H9 (cell line): Measurements from ENCODE around the gene MIB2. TPM values are rescaled to one million over a fixed set of nuclear protein-coding genes. Genes with fewer than 3 reads are reported as not detected.
"Not testable (repeated sequence)": the region's sequence is repeated elsewhere in the genome, so short reads cannot be mapped to it uniquely, and the experiment has no call there.

ENCODE experiments used
- DNase-seq: peaks from one replicate; pipeline ENCODE4 v3.0.0-alpha.2; 2017
- H2AFZ ChIP-seq: one replicate; pipeline ENCODE4 v1.6.1; 2013; ENCODE audit warnings: mild to moderate bottlenecking, low read length, control low read depth, moderate library complexity
- H2AK5ac ChIP-seq: 2 replicates; pipeline ENCODE4 v1.6.1; 2013; ENCODE audit warnings: low read length, control low read depth, mixed read lengths; ENCODE audit not compliant: insufficient read length
- H2BK120ac ChIP-seq: one replicate; pipeline ENCODE4 v1.6.1; 2013; ENCODE audit warnings: low read depth, mild to moderate bottlenecking, low read length, control low read depth, inconsistent platforms; ENCODE audit not compliant: poor library complexity, severe bottlenecking
- H2BK12ac ChIP-seq: 2 replicates; pipeline ENCODE4 v1.6.1; 2013; ENCODE audit warnings: low read length, control low read depth, mixed read lengths, low read depth; ENCODE audit not compliant: insufficient read length
- H2BK15ac ChIP-seq: 2 replicates; pipeline ENCODE4 v1.6.1; 2013; ENCODE audit warnings: low read depth, low read length, control low read depth
- H2BK20ac ChIP-seq: one replicate; pipeline ENCODE4 v1.6.1; 2013; ENCODE audit warnings: low read depth, mild to moderate bottlenecking, low read length, control low read depth, inconsistent platforms; ENCODE audit not compliant: poor library complexity, severe bottlenecking
- H2BK5ac ChIP-seq: 2 replicates; pipeline ENCODE4 v1.6.1; 2013; ENCODE audit warnings: low read length, control low read depth, mixed read lengths; ENCODE audit not compliant: insufficient read length
- H3K14ac ChIP-seq: 2 replicates; pipeline ENCODE4 v1.6.1; 2013; ENCODE audit warnings: low read length, control low read depth; ENCODE audit not compliant: insufficient read depth
- H3K18ac ChIP-seq: 2 replicates; pipeline ENCODE4 v1.6.1; 2013; ENCODE audit warnings: low read depth, mild to moderate bottlenecking, mixed read lengths, low read length, control low read depth; ENCODE audit not compliant: insufficient read length
- H3K23ac ChIP-seq: 2 replicates; pipeline ENCODE4 v1.6.1; 2013; ENCODE audit warnings: low read length, control low read depth, mixed read lengths, low read depth; ENCODE audit not compliant: insufficient read length
- H3K23me2 ChIP-seq: 2 replicates; pipeline ENCODE4 v1.6.1; 2013; ENCODE audit warnings: low read depth, mild to moderate bottlenecking, mixed read lengths, low read length, control low read depth; ENCODE audit not compliant: insufficient read length, poor library complexity, severe bottlenecking
- H3K27ac ChIP-seq: 2 replicates; pipeline ENCODE4 v1.5.1; 2013; ENCODE audit warnings: low read length, control low read depth, mixed read lengths, low read depth; ENCODE audit not compliant: insufficient read length
- H3K27me3 ChIP-seq: 2 replicates; pipeline ENCODE4 v1.6.1; 2013; ENCODE audit warnings: low read length, control low read depth, inconsistent platforms; ENCODE audit not compliant: insufficient read depth
- H3K4ac ChIP-seq: 2 replicates; pipeline ENCODE4 v1.6.1; 2013; ENCODE audit warnings: low read depth, mild to moderate bottlenecking, control low read depth, inconsistent platforms, low read length, moderate library complexity
- H3K4me1 ChIP-seq: 2 replicates; pipeline ENCODE4 v1.6.1; 2013; ENCODE audit warnings: low read length, control low read depth, inconsistent platforms; ENCODE audit not compliant: insufficient read depth
- H3K4me2 ChIP-seq: 2 replicates; pipeline ENCODE4 v1.6.1; 2013; ENCODE audit warnings: low read length, control low read depth, mixed read lengths; ENCODE audit not compliant: insufficient read length, insufficient read depth
- H3K56ac ChIP-seq: 2 replicates; pipeline ENCODE4 v1.6.1; 2013; ENCODE audit warnings: low read depth, mild to moderate bottlenecking, mixed read lengths, low read length, control low read depth; ENCODE audit not compliant: insufficient read length
- H3K79me1 ChIP-seq: 2 replicates; pipeline ENCODE4 v1.6.1; 2013; ENCODE audit warnings: low read depth, mild to moderate bottlenecking, moderate library complexity, low read length, control low read depth, inconsistent platforms; ENCODE audit not compliant: insufficient read depth, poor library complexity, severe bottlenecking
- H3K79me2 ChIP-seq: 2 replicates; pipeline ENCODE4 v1.6.1; 2013; ENCODE audit warnings: low read length, control low read depth, inconsistent platforms; ENCODE audit not compliant: insufficient read depth
- H3K9ac ChIP-seq: 2 replicates; pipeline ENCODE4 v1.6.1; 2013; ENCODE audit warnings: low read length, control low read depth, mixed read lengths; ENCODE audit not compliant: insufficient read length; ENCODE audit errors: extremely low read depth
- H3K9me3 ChIP-seq: one replicate; pipeline ENCODE4 v1.6.1; 2013; ENCODE audit warnings: low read depth, low read length, inconsistent platforms; ENCODE audit not compliant: control insufficient read depth
- H3T11ph ChIP-seq: one replicate; pipeline ENCODE4 v1.6.1; 2013; ENCODE audit warnings: mild to moderate bottlenecking, low read length, control low read depth, inconsistent platforms
- H4K20me1 ChIP-seq: one replicate; pipeline ENCODE4 v1.6.1; 2013; ENCODE audit not compliant: control insufficient read depth, insufficient read length, insufficient read depth
- H4K5ac ChIP-seq: 2 replicates; pipeline ENCODE4 v1.6.1; 2013; ENCODE audit warnings: low read depth, mild to moderate bottlenecking, mixed read lengths, low read length, control low read depth; ENCODE audit not compliant: insufficient read length
- H4K8ac ChIP-seq: replicated peaks from 2 replicates; pipeline ENCODE4 v1.6.1; 2013; ENCODE audit warnings: low read length, control low read depth, mixed read lengths, low read depth; ENCODE audit not compliant: insufficient read length
- H4K91ac ChIP-seq: 2 replicates; pipeline ENCODE4 v1.6.1; 2013; ENCODE audit warnings: low read depth, mild to moderate bottlenecking, moderate library complexity, mixed read lengths, low read length, control low read depth; ENCODE audit not compliant: insufficient read length
- H3K27ac Mint-ChIP-seq, 3 experiments: 2 replicates in 2 of 3; 3 replicates in 1 of 3; pipeline ENCODE4 v1.8.0; 2020 to 2021; ENCODE audit warnings: mixed read lengths in 3 of 3, mild to moderate bottlenecking in 1 of 3, moderate library complexity in 1 of 3
- H3K27me3 Mint-ChIP-seq: 2 replicates; pipeline ENCODE4 v1.8.0; 2021; ENCODE audit warnings: low read depth, mild to moderate bottlenecking, moderate library complexity, mixed read lengths
- H3K36me3 Mint-ChIP-seq, 3 experiments: 2 replicates in 2 of 3; 3 replicates in 1 of 3; pipeline ENCODE4 v1.8.0; 2020 to 2021; ENCODE audit warnings: low read depth in 3 of 3, mixed read lengths in 3 of 3; ENCODE audit not compliant: insufficient read depth in 1 of 3
- H3K4me1 Mint-ChIP-seq, 2 experiments: 2 replicates each; pipeline ENCODE4 v1.8.0; 2020; ENCODE audit warnings: mixed read lengths in 2 of 2
- H3K4me3 Mint-ChIP-seq, 2 experiments: 2 replicates in 1 of 2; 3 replicates in 1 of 2; pipeline ENCODE4 v1.8.0; 2020 to 2021; ENCODE audit warnings: mild to moderate bottlenecking in 2 of 2, mixed read lengths in 2 of 2, moderate library complexity in 1 of 2
- H3K9me3 Mint-ChIP-seq, 2 experiments: 2 replicates in 1 of 2; 3 replicates in 1 of 2; pipeline ENCODE4 v1.8.0; 2020; ENCODE audit warnings: mild to moderate bottlenecking in 2 of 2, mixed read lengths in 2 of 2, moderate library complexity in 1 of 2
- WGBS: extraction: QIAGEN DNeasy Blood & Tissue Kit; methylation state at CpG from one replicate; pipeline ENCODE4 v1.1.7; 2013; ENCODE audit warnings: missing lambda C conversion rate, low lambda C conversion rate, mixed read lengths; ENCODE audit not compliant: insufficient read length; ENCODE audit errors: extremely low coverage; 5-methylcytosine and 5-hydroxymethylcytosine counted together
- total RNA-seq: library from RNA; stranded (reverse); gene quantifications from 2 replicates; pipeline ENCODE4 v1.2.1, GENCODE V29; 2021

Gene MIB2
- total RNA-seq, 1 experiment from 2014 or later = 77.8 TPM

DNA sequence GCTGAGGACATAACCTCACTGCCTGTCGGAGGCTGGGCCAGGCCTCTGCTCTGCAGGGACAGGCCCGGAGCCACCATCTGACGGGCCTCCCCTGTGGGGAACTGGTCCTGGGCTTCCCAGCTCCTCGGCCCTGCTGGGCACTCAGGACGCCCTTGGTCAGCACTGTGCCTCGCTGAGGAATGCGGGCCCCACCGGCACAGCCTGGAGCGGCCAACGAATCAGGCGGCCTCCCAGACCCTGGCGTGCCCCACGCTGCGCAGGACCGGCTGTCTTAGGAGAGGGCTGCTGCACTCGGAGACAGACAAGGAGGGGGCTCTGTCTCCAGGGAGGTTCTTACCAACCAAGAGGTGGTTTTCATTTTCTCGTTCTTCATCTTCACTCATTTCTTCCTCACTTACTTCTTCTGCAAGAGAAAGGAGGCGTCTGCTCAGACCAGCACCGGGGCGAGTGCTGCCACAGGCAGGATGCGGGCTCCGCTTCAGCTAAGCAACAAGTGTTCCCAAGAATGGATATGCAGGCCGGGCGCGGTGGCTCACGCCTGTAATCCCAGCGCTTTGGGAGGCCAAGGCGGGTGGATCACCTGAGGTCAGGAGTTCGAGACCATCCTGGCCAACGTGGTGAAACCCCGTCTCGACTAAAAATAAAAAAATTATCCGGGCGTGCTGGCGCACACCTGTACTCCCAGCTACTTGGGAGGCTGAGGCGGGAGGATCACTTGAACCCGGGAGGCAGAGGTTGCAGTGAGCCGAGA lies 25.6 kb downstream of the MIB2 start:
- H3K23me2 ChIP-seq, H3K56ac ChIP-seq, H3K27ac Mint-ChIP-seq, H3K4me1 ChIP-seq, H3K27me3 ChIP-seq, H3K79me2 ChIP-seq, H3K9me3 ChIP-seq, H4K8ac ChIP-seq, H3K4me2 ChIP-seq, H3K9me3 Mint-ChIP-seq, H4K20me1 ChIP-seq, H3K14ac ChIP-seq, H3K18ac ChIP-seq, H2BK15ac ChIP-seq, H3K27me3 Mint-ChIP-seq, H3T11ph ChIP-seq, H2BK120ac ChIP-seq, H2BK5ac ChIP-seq, H2AFZ ChIP-seq, H4K5ac ChIP-seq, H3K27ac ChIP-seq, H2BK20ac ChIP-seq, H2AK5ac ChIP-seq, H4K91ac ChIP-seq, H3K79me1 ChIP-seq, H3K4me3 Mint-ChIP-seq, H3K23ac ChIP-seq, H3K4ac ChIP-seq, DNase-seq, H3K4me1 Mint-ChIP-seq, H2BK12ac ChIP-seq, H3K9ac ChIP-seq: not testable (repeated sequence)
- H3K36me3 Mint-ChIP-seq = peaks cover 8 to 16% (median 12%) of the 10 kb centered on the region in 3 experiments; a peak in 6 of 7 replicates
- no CpG with 5 or more reads among the region's 38 CpGs for WGBS

GRCh38 chr1:1646326-1646725 lies 31.0 kb downstream of the MIB2 start:
- not testable (repeated sequence) for H2BK5ac ChIP-seq, H3K23ac ChIP-seq, H2AK5ac ChIP-seq, H4K8ac ChIP-seq, H3K56ac ChIP-seq, H3K23me2 ChIP-seq, H2BK12ac ChIP-seq, H3T11ph ChIP-seq, H2BK15ac ChIP-seq, H3K4me2 ChIP-seq, H4K20me1 ChIP-seq, H3K18ac ChIP-seq, H4K91ac ChIP-seq, H3K27me3 Mint-ChIP-seq, H3K27me3 ChIP-seq, H3K79me1 ChIP-seq, DNase-seq, H3K4ac ChIP-seq, H4K5ac ChIP-seq, H3K9me3 Mint-ChIP-seq, H3K9ac ChIP-seq, H2BK20ac ChIP-seq, H3K79me2 ChIP-seq, H3K4me3 Mint-ChIP-seq, H3K4me1 ChIP-seq, H3K27ac Mint-ChIP-seq, H3K4me1 Mint-ChIP-seq, H3K27ac ChIP-seq, H3K14ac ChIP-seq, H2AFZ ChIP-seq, H2BK120ac ChIP-seq, H3K9me3 ChIP-seq
- WGBS = no CpG with 5 or more reads among the region's 5 CpGs
- H3K36me3 Mint-ChIP-seq = peaks cover 32 to 48% (median 48%) of the 10 kb centered on the region in 3 experiments; a peak in 6 of 7 replicates
